HCT116 (cell line): Measurements from ENCODE around the gene SEMA3F. TPM values are rescaled to one million over a fixed set of nuclear protein-coding genes. Genes with fewer than 3 reads are reported as not detected.

ENCODE experiments used
- ATAC-seq: fragments of 200-7000 bp; cut with Tn5 transposase; 2 replicates; pipeline ENCODE4 v1.9.1; 2020; ENCODE audit warnings: mild to moderate bottlenecking, moderate library complexity
- BruUV-seq: library from RNA; stranded (reverse); fragments of 400-500 nt; replicated peaks from 2 replicates; lab custom pipeline; 2021; lab: Mats Ljungman, UMichigan
- CTCF ChIA-PET: fragments of 300-600 bp; sonication (Branson Sonifier 250); formaldehyde crosslinking; loops from one replicate; lab custom pipeline; 2021; ENCODE audit warnings: antibody characterized with exemption; lab: Charles Lee
- POLR2A ChIA-PET: fragments of 300-600, 350-600 bp; sonication (Branson Sonifier 250); formaldehyde crosslinking; loops from one replicate; lab custom pipeline; 2021; ENCODE audit warnings: antibody characterized with exemption; lab: Charles Lee
- RAD21 ChIA-PET, 2 experiments: fragments of 300-600 bp; sonication (Branson Sonifier 250); formaldehyde crosslinking; loops; one replicate each; lab custom pipeline; 2023; ENCODE audit warnings: low total read pairs in 2 of 2; ENCODE audit not compliant: uncharacterized antibody in 2 of 2, unreplicated experiment in 2 of 2, low non-redundant PET in 1 of 2; lab: Charles Lee
- DNase-seq: peaks from one replicate; pipeline ENCODE4 v3.0.0-alpha.2; 2010; ENCODE audit warnings: low read depth, low spot score
- H2AFZ ChIP-seq: fragments of 200-600 bp; shearing (Covaris generic), sonication (generic); 2 replicates; pipeline ENCODE4 v1.6.1; 2017; ENCODE audit warnings: low read depth, mixed run types, mixed read lengths, antibody characterized with exemption, low read length; ENCODE audit not compliant: poor library complexity, severe bottlenecking
- H3K27ac ChIP-seq: 2 replicates; pipeline ENCODE4 v1.5.1; 2012; ENCODE audit warnings: low read depth, low read length
- H3K27me3 ChIP-seq: fragments of 200-600 bp; sonication (generic); 2 replicates; pipeline ENCODE4 v1.6.1; 2016; ENCODE audit warnings: mixed run types, low read length, mixed read lengths; ENCODE audit not compliant: insufficient read depth
- H3K36me3 ChIP-seq, 2 experiments: fragments of 200-500 bp in 1 of 2; fragments of 200-600 bp in 1 of 2; sonication (Bioruptor generic) in 1 of 2; sonication (generic) in 1 of 2; 2 replicates each; pipeline versions ENCODE4 v1.5.1 to v1.6.1; 2014 to 2016; ENCODE audit warnings: low read length in 2 of 2, inconsistent platforms in 1 of 2, mixed read lengths in 1 of 2, mixed run types in 1 of 2; ENCODE audit not compliant: insufficient read depth in 2 of 2, control insufficient read depth in 1 of 2
- H3K4me1 ChIP-seq, 2 experiments: fragments of 200-600 bp in 1 of 2; sonication (generic) in 1 of 2; 2 replicates each; pipeline versions ENCODE4 v1.5.1 to v1.6.1; 2012 to 2017; ENCODE audit warnings: low read length in 2 of 2, inconsistent platforms in 1 of 2, mild to moderate bottlenecking in 1 of 2, mixed read lengths in 1 of 2, mixed run types in 1 of 2, moderate library complexity in 1 of 2; ENCODE audit not compliant: insufficient read depth in 2 of 2, control insufficient read depth in 1 of 2
- H3K4me2 ChIP-seq: fragments of 200-600 bp; sonication (generic); 2 replicates; pipeline ENCODE4 v1.6.1; 2017; ENCODE audit warnings: mixed run types, low read length, mixed read lengths
- H3K4me3 ChIP-seq, 2 experiments: fragments of 200-600 bp in 1 of 2; sonication (generic) in 1 of 2; replicated peaks in 1 of 2; 2 replicates each; pipeline ENCODE4 v1.5.1; 2011 to 2016; ENCODE audit warnings: low read length in 2 of 2, control low read depth in 1 of 2, low read depth in 1 of 2, mild to moderate bottlenecking in 1 of 2, mixed read lengths in 1 of 2, mixed run types in 1 of 2
- H3K79me2 ChIP-seq: fragments of 200-600 bp; sonication (generic); 2 replicates; pipeline ENCODE4 v1.6.1; 2017; ENCODE audit warnings: mild to moderate bottlenecking, mixed run types, low read length, moderate library complexity, mixed read lengths; ENCODE audit not compliant: insufficient read depth
- H3K9ac ChIP-seq: fragments of 200-600 bp; sonication (generic); 2 replicates; pipeline ENCODE4 v1.6.1; 2016; ENCODE audit warnings: low read length, mixed read lengths
- H3K9me2 ChIP-seq: fragments of 200-600 bp; sonication (generic), shearing (Covaris generic); 2 replicates; pipeline ENCODE4 v1.6.1; 2017; ENCODE audit warnings: mixed run types, mild to moderate bottlenecking, moderate library complexity; ENCODE audit not compliant: insufficient read depth
- H3K9me3 ChIP-seq, 2 experiments: fragments of 200-500 bp in 1 of 2; fragments of 200-600 bp in 1 of 2; sonication (Bioruptor generic) in 1 of 2; sonication (generic) in 1 of 2; 2 replicates each; pipeline ENCODE4 v1.6.1; 2014 to 2017; ENCODE audit warnings: low read length in 2 of 2, mixed read lengths in 2 of 2, inconsistent platforms in 1 of 2, low read depth in 1 of 2, mild to moderate bottlenecking in 1 of 2, mixed run types in 1 of 2, moderate library complexity in 1 of 2; ENCODE audit not compliant: control insufficient read depth in 1 of 2, insufficient read depth in 1 of 2
- H4K20me1 ChIP-seq: fragments of 200-600 bp; sonication (generic), shearing (Covaris generic); 2 replicates; pipeline ENCODE4 v1.6.1; 2017; ENCODE audit warnings: mixed run types, mild to moderate bottlenecking, moderate library complexity; ENCODE audit not compliant: insufficient read depth
- CBX3 ChIP-seq: IDR thresholded peaks from 2 replicates; pipeline ENCODE4 v1.6.1; 2012; ENCODE audit warnings: low read depth
- CEBPB ChIP-seq: IDR thresholded peaks from 2 replicates; pipeline ENCODE4 v1.6.1; 2012; ENCODE audit warnings: low read depth
- EGR1 ChIP-seq: IDR thresholded peaks from 2 replicates; pipeline ENCODE4 v1.6.1; 2012; ENCODE audit warnings: low read depth
- ELF1 ChIP-seq: IDR thresholded peaks from 2 replicates; pipeline ENCODE4 v1.6.1; 2012; ENCODE audit warnings: low read depth, borderline replicate concordance
- EZH2 ChIP-seq: fragments of 200-600 bp; sonication (generic); IDR thresholded peaks from 2 replicates; pipeline ENCODE4 v1.6.1; 2017; ENCODE audit warnings: antibody characterized with exemption, mixed run types
- EZH2phosphoT487 ChIP-seq: fragments of 200-600 bp; IDR thresholded peaks from 2 replicates; pipeline ENCODE4 v1.6.1; 2018; ENCODE audit warnings: antibody characterized with exemption, borderline replicate concordance
- FOSL1 ChIP-seq: IDR thresholded peaks from 2 replicates; pipeline ENCODE4 v1.6.1; 2012; ENCODE audit warnings: low read depth
- JUND ChIP-seq: IDR thresholded peaks from 2 replicates; pipeline ENCODE4 v1.6.1; 2012
- MAX ChIP-seq: IDR thresholded peaks from 2 replicates; pipeline ENCODE4 v1.6.1; 2012
- POLR2A ChIP-seq: IDR thresholded peaks from 2 replicates; pipeline ENCODE4 v1.7.0; 2011; ENCODE audit warnings: borderline replicate concordance; ENCODE audit not compliant: insufficient read depth, insufficient read length; ENCODE audit errors: extremely low read depth
- POLR2AphosphoS5 ChIP-seq: IDR thresholded peaks from 2 replicates; pipeline ENCODE4 v1.6.1; 2011; ENCODE audit warnings: mild to moderate bottlenecking, low read depth, low read length, moderate library complexity
- RAD21 ChIP-seq: IDR thresholded peaks from 2 replicates; pipeline ENCODE4 v1.6.1; 2012; ENCODE audit warnings: low read depth, mild to moderate bottlenecking
- SIN3A ChIP-seq: IDR thresholded peaks from 2 replicates; pipeline ENCODE4 v1.6.1; 2012; ENCODE audit warnings: low read depth
- SRF ChIP-seq: IDR thresholded peaks from 2 replicates; pipeline ENCODE4 v1.6.1; 2012; ENCODE audit warnings: low read depth
- TCF7L2 ChIP-seq: IDR thresholded peaks from 2 replicates; pipeline ENCODE4 v1.7.0; 2011; ENCODE audit warnings: borderline replicate concordance, inconsistent platforms; ENCODE audit not compliant: insufficient read depth, insufficient read length; ENCODE audit errors: extremely low read depth
- ZBTB33 ChIP-seq: IDR thresholded peaks from 2 replicates; pipeline ENCODE4 v1.6.1; 2011; ENCODE audit warnings: mild to moderate bottlenecking, low read length, moderate library complexity; ENCODE audit not compliant: insufficient replicate concordance; ENCODE audit errors: extremely low read depth
- ZFX ChIP-seq: fragments of 450-650 bp; IDR thresholded peaks from 2 replicates; pipeline ENCODE4 v1.6.1; 2017
- ZNF274 ChIP-seq: fragments of 200-500 bp; sonication (Bioruptor generic); IDR thresholded peaks from 2 replicates; pipeline ENCODE4 v1.6.1; 2014; ENCODE audit warnings: mild to moderate bottlenecking, low read depth, low read length, inconsistent platforms
- intact Hi-C: fragments of 100-400 bp; cut with micrococcal nuclease; formaldehyde crosslinking; loops from 2 replicates; pipeline ENCODE4 v1.10.0; 2022
- total RNA-seq: library from RNA; stranded (reverse); gene quantifications from one replicate; pipeline ENCODE4 v1.2.1, GENCODE V29; 2021; ENCODE audit not compliant: unreplicated experiment

Gene SEMA3F
- total RNA-seq, 1 experiment from 2014 or later: 15.7 TPM

GRCh38 chr3:50171540-50172301, 16.6 kb downstream of the SEMA3F start:
- Histone ChIP-seq H2AFZ (no peak overlapping the region), H3K27ac (no peak overlapping the region), H3K4me3 (no peak overlapping the region), H3K36me3 (no peaks in the 10 kb centered on the region), H3K9ac (no peak overlapping the region), H3K9me3 (no peaks in the 10 kb centered on the region), H4K20me1 (no peaks in the 10 kb centered on the region), H3K4me1 (peaks cover 2 to 44% of the 10 kb centered on the region in 2 experiments; a peak in 3 of 4 replicates), H3K9me2 (no peaks in the 10 kb centered on the region), H3K79me2 (no peaks in the 10 kb centered on the region), H3K4me2 (no peak overlapping the region), H3K27me3 (no peaks in the 10 kb centered on the region)
- intact Hi-C loops: no loop called here
- BruUV-seq: no TSS peak
- ChIA-PET POLR2A (no interaction called here), RAD21 (no interaction called here), CTCF (interaction anchor here (1.7 kb wide), 1 partner anchor 23 kb away, joined by 5 read pairs; no protein-coding TSS in a partner anchor)
- peak; percentile 97 for TF ChIP-seq TCF7L2
- no peak for TF ChIP-seq FOSL1
- no peak for ATAC-seq
- DNase-seq: no peak

- intact Hi-C loops: no loop called here
Observed at GRCh38 chr3:50172626-50173220, 17.6 kb downstream of the SEMA3F start.

More at GRCh38 chr3:50172626-50173220, 17.6 kb downstream of the SEMA3F start:
- ChIA-PET RAD21 (no interaction called here), CTCF (interaction anchor here (0.6 to 1.7 kb wide), 2 partner anchors 22 to 479 kb away, joined by 3 to 5 read pairs; no protein-coding TSS in a partner anchor), POLR2A (no interaction called here)
- no peak overlapping the region for H3K9ac ChIP-seq
- no peaks in the 10 kb centered on the region for H3K9me2 ChIP-seq
- peaks cover 2 to 34% of the 10 kb centered on the region in 2 experiments; a peak in 3 of 4 replicates for H3K4me1 ChIP-seq
- H3K4me2 ChIP-seq: peak overlapping the region; percentile 27
- H2AFZ ChIP-seq: no peak overlapping the region
- ATAC-seq: no peak
- no peaks in the 10 kb centered on the region for H4K20me1 ChIP-seq
- H3K36me3 ChIP-seq: no peaks in the 10 kb centered on the region
- BruUV-seq: no TSS peak
- H3K9me3 ChIP-seq: no peaks in the 10 kb centered on the region
- no peak overlapping the region for H3K4me3 ChIP-seq
- no peaks in the 10 kb centered on the region for H3K79me2 ChIP-seq
- TF ChIP-seq TCF7L2 (no peak), POLR2A (no peak), ZBTB33 (no peak), CBX3 (no peak), ELF1 (no peak), RAD21 (no peak), ZNF274 (no peak), EZH2 (no peak), JUND (no peak), MAX (no peak), CEBPB (no peak), FOSL1 (no peak), POLR2AphosphoS5 (no peak), EZH2phosphoT487 (no peak), EGR1 (no peak), ZFX (no peak), SRF (no peak), SIN3A (no peak)
- no peak overlapping the region for H3K27ac ChIP-seq
- DNase-seq: no peak
- no peaks in the 10 kb centered on the region for H3K27me3 ChIP-seq
